Lung microvascular endothelial cell (primary cell): ENCODE results near the gene CHMP3. TPM values are rescaled to one million over a fixed set of nuclear protein-coding genes. Genes with fewer than 3 reads are reported as not detected.

Source experiments
- DNase-seq, 2 donors: peaks; one replicate each; pipeline versions ENCODE4 v3.0.0 to v3.0.0-alpha.2; 2010; ENCODE audit warnings: low read depth in 2 of 2
- total RNA-seq: library from RNA; depleted of rRNA; stranded (reverse); fragments of >200 nt; gene quantifications from 2 replicates; pipeline ENCODE4 v1.2.1, GENCODE V29; 2014

Gene CHMP3
- total RNA-seq, 1 donor from 2014 or later = 58.9 TPM

- no peak for DNase-seq
Measured at GRCh38 chr2:86470890-86471289, 92.4 kb downstream of the CHMP3 start.

GRCh38 chr2:86468162-86469033 lies 94.8 kb downstream of the CHMP3 start:
- no peak for DNase-seq

DNA sequence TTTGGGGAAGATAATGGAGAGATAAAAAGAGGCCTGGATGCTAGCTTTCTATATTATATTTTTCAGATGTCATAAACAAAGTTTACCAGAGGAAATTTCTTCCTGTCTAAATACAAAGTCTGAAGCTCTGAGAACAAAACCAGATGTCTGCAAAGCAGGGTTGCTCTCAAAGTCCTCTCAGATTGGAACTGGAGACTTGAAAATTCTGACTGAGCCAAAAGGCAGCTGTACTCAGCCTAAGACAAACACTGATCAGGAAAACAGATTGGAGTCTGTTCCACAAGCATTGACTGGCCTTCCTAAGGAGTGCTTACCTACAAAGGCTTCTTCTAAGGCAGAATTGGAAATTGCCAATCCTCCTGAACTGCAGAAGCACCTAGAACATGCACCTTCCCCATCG lies 96.9 kb downstream of the CHMP3 start:
- DNase-seq = no peak

DNA sequence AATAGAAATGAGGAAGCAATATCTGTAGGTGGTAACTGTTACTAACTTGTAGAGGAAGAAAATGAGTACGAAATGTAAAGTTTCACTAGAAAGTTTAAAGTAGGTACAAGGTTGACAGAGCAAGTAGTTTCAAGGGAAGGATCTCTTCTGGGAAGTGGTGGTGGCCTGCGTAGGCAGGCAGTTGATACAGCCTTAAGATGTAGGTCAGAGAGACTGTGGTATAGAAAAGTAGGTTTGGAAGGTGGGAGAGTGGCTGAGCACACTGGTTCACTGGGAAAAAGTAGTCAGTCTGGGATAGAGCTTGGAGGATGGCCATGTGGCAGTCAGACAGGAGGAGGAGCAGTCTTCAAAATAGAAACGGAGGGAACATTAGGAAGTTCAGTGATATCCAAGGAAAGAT lies 98.6 kb downstream of the CHMP3 start:
- no peak for DNase-seq

GRCh38 chr2:86461042-86461743 lies 102.0 kb downstream of the CHMP3 start:
- DNase-seq = no peak

GRCh38 chr2:86455181-86455580 lies 108.1 kb downstream of the CHMP3 start:
- no peak for DNase-seq

- DNase-seq = no peak
Measured at GRCh38 chr2:86454238-86454637, 109.0 kb downstream of the CHMP3 start.

DNA sequence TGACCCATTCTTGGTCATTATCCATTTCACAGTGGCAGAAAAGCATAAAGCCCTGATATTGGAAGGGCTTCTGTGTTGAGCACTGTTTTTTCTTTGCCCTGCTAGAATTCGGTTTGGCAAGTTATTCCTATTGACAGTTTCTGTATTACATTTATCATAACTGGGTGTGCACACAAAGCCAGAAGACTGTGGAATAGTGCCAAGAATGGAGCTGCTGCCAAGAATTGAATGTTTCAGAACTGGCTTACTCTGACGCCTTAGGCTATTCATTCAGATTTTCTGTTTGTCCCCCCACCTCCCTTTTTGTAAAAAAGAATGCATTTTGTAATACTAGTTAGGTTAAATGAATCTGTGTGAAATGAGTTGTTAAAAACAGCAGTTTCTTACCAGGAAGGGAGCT lies 109.4 kb downstream of the CHMP3 start:
- peak; percentile 47 to 62 for DNase-seq

Other genes with a start within 250 kb of the CHMP3 start
- 4.8 and 14.5 TPM in 2 replicates for gene REEP1, start 225.8 kb downstream of the CHMP3 start, total RNA-seq
- 15.5 and 26.0 TPM in 2 replicates for gene KDM3A, start 122.1 kb downstream of the CHMP3 start, total RNA-seq
- 23.3 and 33.1 TPM in 2 replicates for gene RNF103, start 60.4 kb upstream of the CHMP3 start, total RNA-seq
- gene RMND5A, start 156.8 kb upstream of the CHMP3 start, total RNA-seq = 54.3 and 73.0 TPM in 2 replicates
- gene CD8A, start 227.5 kb upstream of the CHMP3 start, total RNA-seq = not detected in 2 replicates